GM13977 (cell line): ENCODE data around the gene ESRP2.
A peak's percentile ranks its signal among the peaks of the same experiment; 100 is the strongest.

ENCODE experiments used
- DNase-seq: peaks from one replicate; pipeline ENCODE4 v3.0.0; 2012; ENCODE audit warnings: low spot score
- CTCF ChIP-seq: IDR thresholded peaks from 2 replicates; pipeline ENCODE4 v1.5.1; 2012; ENCODE audit warnings: mild to moderate bottlenecking, control low read depth; ENCODE audit not compliant: insufficient read depth; ENCODE audit errors: extremely low read depth, missing control alignments
- in situ Hi-C: fragments of 300-500 bp; cut with MboI; formaldehyde crosslinking; loops from one replicate; pipeline ENCODE4 v1.12.0; 2022; ENCODE audit warnings: low sequenced_read_pairs, low pct_unique_long_range_greater_than_20kb, mixed read lengths, inconsistent platforms; ENCODE audit not compliant: unreplicated experiment

The ESRP2 gene

GRCh38 chr16:68235887-68236136, at the start of gene ESRP2:
Gene ESRP2, minus strand, starts transcription at chr16:68236127. Its CDS starts 82 bp downstream, at chr16:68236045.
- no peak for TF ChIP-seq CTCF
- no peak for DNase-seq
- in situ Hi-C loops = no loop called here

GRCh38 chr16:68285683-68286082, 49.8 kb upstream of the ESRP2 start:
- DNase-seq = no peak
- in situ Hi-C loops = no loop called here
- no peak for TF ChIP-seq CTCF

- in situ Hi-C loops = no loop called here
- TF ChIP-seq CTCF = no peak
- peak; percentile 73 for DNase-seq
Observed at GRCh38 chr16:68284847-68285246, 48.9 kb upstream of the ESRP2 start.

GRCh38 chr16:68283801-68284598, 48.1 kb upstream of the ESRP2 start:
- in situ Hi-C loops = no loop called here
- no peak for TF ChIP-seq CTCF
- peak; percentile 54 for DNase-seq

- TF ChIP-seq CTCF = no peak
- in situ Hi-C loops = no loop called here
- DNase-seq = no peak
Observed at GRCh38 chr16:68283346-68283745, 47.4 kb upstream of the ESRP2 start.

- DNase-seq = no peak
- no peak for TF ChIP-seq CTCF
- in situ Hi-C loops = no loop called here
Observed at GRCh38 chr16:68282064-68282452, 46.1 kb upstream of the ESRP2 start.

GRCh38 chr16:68281368-68282063, 45.6 kb upstream of the ESRP2 start:
- DNase-seq = no peak
- in situ Hi-C loops = no loop called here
- no peak for TF ChIP-seq CTCF
